Adipocyte (in vitro differentiated cells): ENCODE data around the gene GLG1.

Experiments
- DNase-seq: peaks from one replicate; pipeline ENCODE4 v3.0.0-alpha.2; 2015; ENCODE audit warnings: low read depth
- H3K27me3 ChIP-seq: replicated peaks from 2 replicates; pipeline ENCODE4 v1.7.0; 2013; ENCODE audit warnings: mild to moderate bottlenecking, low read length, moderate library complexity; ENCODE audit not compliant: control insufficient read depth, insufficient read depth
- H3K36me3 ChIP-seq: 2 replicates; pipeline ENCODE4 v1.7.0; 2013; ENCODE audit warnings: low read length, mild to moderate bottlenecking, moderate library complexity; ENCODE audit not compliant: control insufficient read depth, insufficient read depth, severe bottlenecking
- H3K4me1 ChIP-seq: 2 replicates; pipeline ENCODE4 v1.7.0; 2013; ENCODE audit warnings: mild to moderate bottlenecking, low read length, moderate library complexity; ENCODE audit not compliant: control insufficient read depth, insufficient read depth
- H3K4me3 ChIP-seq: 2 replicates; pipeline ENCODE4 v1.7.0; 2013; ENCODE audit warnings: mild to moderate bottlenecking, low read length, moderate library complexity
- H3K9ac ChIP-seq: 2 replicates; pipeline ENCODE4 v1.7.0; 2013; ENCODE audit warnings: mild to moderate bottlenecking, low read length, moderate library complexity
- H3K9me3 ChIP-seq: 2 replicates; pipeline ENCODE4 v1.7.0; 2013; ENCODE audit warnings: mild to moderate bottlenecking, low read length, moderate library complexity; ENCODE audit not compliant: control insufficient read depth

GLG1 gene

GRCh38 chr16:74468807-74469525 lies 137.9 kb downstream of the GLG1 start:
- Histone ChIP-seq H3K27me3 (no peaks in the 10 kb centered on the region), H3K4me1 (peaks cover 13% of the 10 kb centered on the region), H3K4me3 (no peak overlapping the region), H3K36me3 (peaks cover 91% of the 10 kb centered on the region), H3K9ac (no peak overlapping the region), H3K9me3 (no peaks in the 10 kb centered on the region)
- no peak for DNase-seq

GRCh38 chr16:74466872-74467271 lies 140.0 kb downstream of the GLG1 start:
- peaks cover 13% of the 10 kb centered on the region for H3K4me1 ChIP-seq
- H3K27me3 ChIP-seq, result no peaks in the 10 kb centered on the region
- H3K9me3 ChIP-seq, result no peaks in the 10 kb centered on the region
- peaks cover 93% of the 10 kb centered on the region for H3K36me3 ChIP-seq
- DNase-seq, result no peak
- H3K9ac ChIP-seq, result no peak overlapping the region
- H3K4me3 ChIP-seq, result no peak overlapping the region

GRCh38 chr16:74465851-74466685 lies 140.8 kb downstream of the GLG1 start:
- no peak for DNase-seq
- peaks cover 90% of the 10 kb centered on the region for H3K36me3 ChIP-seq
- H3K4me3 ChIP-seq, result no peak overlapping the region
- H3K27me3 ChIP-seq, result no peaks in the 10 kb centered on the region
- no peak overlapping the region for H3K9ac ChIP-seq
- H3K4me1 ChIP-seq, result peaks cover 13% of the 10 kb centered on the region
- no peaks in the 10 kb centered on the region for H3K9me3 ChIP-seq

GRCh38 chr16:74465281-74465680 lies 141.6 kb downstream of the GLG1 start:
- no peaks in the 10 kb centered on the region for H3K27me3 ChIP-seq
- H3K9me3 ChIP-seq, result no peaks in the 10 kb centered on the region
- no peak for DNase-seq
- no peak overlapping the region for H3K4me3 ChIP-seq
- H3K9ac ChIP-seq, result no peak overlapping the region
- H3K36me3 ChIP-seq, result peaks cover 89% of the 10 kb centered on the region
- peaks cover 13% of the 10 kb centered on the region for H3K4me1 ChIP-seq

GRCh38 chr16:74463888-74464287 lies 143.0 kb downstream of the GLG1 start:
- no peaks in the 10 kb centered on the region for H3K9me3 ChIP-seq
- no peak overlapping the region for H3K4me3 ChIP-seq
- no peak for DNase-seq
- no peak overlapping the region for H3K9ac ChIP-seq
- peaks cover 13% of the 10 kb centered on the region for H3K4me1 ChIP-seq
- peaks cover 85% of the 10 kb centered on the region for H3K36me3 ChIP-seq
- no peaks in the 10 kb centered on the region for H3K27me3 ChIP-seq

GRCh38 chr16:74462361-74462760 lies 144.6 kb downstream of the GLG1 start:
- no peak for DNase-seq
- Histone ChIP-seq H3K9ac (no peak overlapping the region), H3K9me3 (no peaks in the 10 kb centered on the region), H3K4me1 (peaks cover 13% of the 10 kb centered on the region), H3K36me3 (peaks cover 83% of the 10 kb centered on the region), H3K27me3 (no peaks in the 10 kb centered on the region), H3K4me3 (no peak overlapping the region)

DNA sequence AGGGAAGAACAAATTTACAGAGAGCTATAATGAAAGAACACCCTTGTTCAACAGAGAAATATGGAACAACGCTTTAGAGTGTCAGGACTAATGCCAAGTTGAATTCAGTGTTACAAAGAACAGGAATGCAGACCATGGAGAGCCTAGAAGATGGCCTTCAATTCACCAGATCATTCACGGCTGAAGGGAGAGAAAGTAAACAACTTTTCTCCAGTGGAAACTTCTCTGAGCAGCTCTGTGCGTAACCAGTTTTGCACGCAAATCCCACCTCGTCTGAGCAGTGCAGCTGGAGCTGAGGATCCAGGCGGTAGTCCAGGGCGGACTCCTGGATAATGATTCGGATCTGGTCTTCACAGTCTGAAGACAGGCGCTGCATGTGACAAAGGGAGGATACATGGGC lies 145.1 kb downstream of the GLG1 start:
- no peak overlapping the region for H3K4me3 ChIP-seq
- no peak for DNase-seq
- no peaks in the 10 kb centered on the region for H3K9me3 ChIP-seq
- H3K36me3 ChIP-seq, result peaks cover 80% of the 10 kb centered on the region
- no peaks in the 10 kb centered on the region for H3K27me3 ChIP-seq
- H3K4me1 ChIP-seq, result peaks cover 13% of the 10 kb centered on the region
- H3K9ac ChIP-seq, result no peak overlapping the region

DNA sequence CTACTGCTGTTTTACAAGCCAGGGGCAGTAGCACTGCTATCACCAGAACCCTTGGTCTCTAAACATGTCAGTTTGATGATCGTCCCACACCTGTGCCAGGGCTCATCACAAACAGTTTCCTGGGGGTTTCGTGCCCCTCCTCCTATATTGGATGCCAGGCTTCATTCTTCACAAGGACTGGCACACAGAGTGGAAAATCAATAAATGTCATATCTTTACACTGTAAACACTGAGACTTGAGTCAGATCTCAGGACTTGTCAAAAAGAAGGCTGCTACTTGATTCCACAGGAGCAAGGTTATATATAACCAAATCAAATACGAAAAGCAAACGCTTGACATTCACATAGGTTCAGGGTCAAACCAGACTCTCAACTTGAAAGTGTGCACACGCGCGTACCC lies 146.4 kb downstream of the GLG1 start:
- peaks cover 76% of the 10 kb centered on the region for H3K36me3 ChIP-seq
- DNase-seq, result no peak
- H3K9me3 ChIP-seq, result no peaks in the 10 kb centered on the region
- H3K4me3 ChIP-seq, result no peak overlapping the region
- H3K4me1 ChIP-seq, result peaks cover 16% of the 10 kb centered on the region
- H3K9ac ChIP-seq, result no peak overlapping the region
- H3K27me3 ChIP-seq, result no peaks in the 10 kb centered on the region

DNA sequence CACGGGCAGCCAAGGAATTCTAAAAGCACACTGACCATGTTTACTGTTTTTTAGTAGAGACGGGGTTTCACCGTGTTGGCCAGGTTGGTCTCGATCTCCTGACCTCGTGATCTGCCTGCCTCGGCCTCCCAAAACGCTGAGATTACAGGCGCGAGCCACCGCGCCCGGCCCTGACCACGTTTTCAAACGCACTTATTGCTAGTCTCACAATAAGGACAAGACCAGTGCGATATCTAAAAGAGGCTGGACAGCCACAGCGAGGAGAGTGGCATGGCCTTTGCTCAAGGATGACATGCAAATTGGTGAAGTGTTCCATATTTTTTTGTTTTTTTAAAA lies 150.7 kb downstream of the GLG1 start:
- no peak overlapping the region for H3K9ac ChIP-seq
- peaks cover 18% of the 10 kb centered on the region for H3K4me1 ChIP-seq
- no peak for DNase-seq
- no peaks in the 10 kb centered on the region for H3K9me3 ChIP-seq
- H3K27me3 ChIP-seq, result no peaks in the 10 kb centered on the region
- peaks cover 61% of the 10 kb centered on the region for H3K36me3 ChIP-seq
- H3K4me3 ChIP-seq, result no peak overlapping the region

DNA sequence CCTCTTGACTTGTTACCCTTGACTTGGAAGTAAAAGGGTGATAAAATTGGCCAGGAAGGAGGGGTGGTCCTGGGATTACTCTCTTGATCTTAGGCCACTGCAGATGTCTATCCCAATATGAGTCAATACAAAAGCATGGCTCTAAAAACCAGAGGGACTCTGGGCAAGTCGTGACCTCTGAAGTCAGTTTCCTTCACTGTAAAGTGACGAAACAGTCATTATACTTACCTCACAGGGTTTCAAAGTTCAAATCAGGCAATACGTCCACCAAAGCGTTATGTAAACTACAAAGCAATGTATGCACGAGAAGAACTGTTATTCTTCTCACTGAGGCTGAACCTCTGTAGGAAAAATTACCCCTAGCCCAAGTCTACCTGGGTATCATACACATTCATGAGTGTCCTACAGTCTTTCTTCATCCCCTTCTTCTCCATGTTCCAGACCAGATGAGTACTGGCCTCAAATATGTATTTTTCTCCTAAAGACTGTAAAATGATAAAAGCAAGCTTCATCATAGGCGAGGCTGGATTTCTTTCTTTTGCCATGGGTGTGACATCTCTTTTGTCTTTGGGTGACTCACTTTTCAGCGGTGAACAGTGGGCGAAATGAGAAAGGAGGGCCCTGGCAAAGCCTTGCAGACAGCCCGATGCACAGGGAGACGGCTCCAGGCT lies 151.2 kb downstream of the GLG1 start:
- H3K36me3 ChIP-seq, result peaks cover 65% of the 10 kb centered on the region
- H3K9me3 ChIP-seq, result no peaks in the 10 kb centered on the region
- H3K9ac ChIP-seq, result peak overlapping the region; percentile 5
- H3K4me1 ChIP-seq, result peaks cover 22% of the 10 kb centered on the region
- DNase-seq, result no peak
- no peaks in the 10 kb centered on the region for H3K27me3 ChIP-seq
- no peak overlapping the region for H3K4me3 ChIP-seq

GRCh38 chr16:74455213-74455612 lies 151.7 kb downstream of the GLG1 start:
- H3K4me3 ChIP-seq, result no peak overlapping the region
- H3K9me3 ChIP-seq, result no peaks in the 10 kb centered on the region
- no peak for DNase-seq
- peaks cover 27% of the 10 kb centered on the region for H3K4me1 ChIP-seq
- H3K27me3 ChIP-seq, result no peaks in the 10 kb centered on the region
- peaks cover 61% of the 10 kb centered on the region for H3K36me3 ChIP-seq
- peak overlapping the region; percentile 5 for H3K9ac ChIP-seq
